Upper lobe of right lung (tissue), 1 donor: ENCODE results near the gene YIPF7. TPM values are rescaled to one million over a fixed set of nuclear protein-coding genes. Genes with fewer than 3 reads are reported as not detected.

ENCODE experiments used
- ATAC-seq: fragments of 200-7000 bp; cut with Tn5 transposase; one replicate; pipeline ENCODE4 v1.9.1; 2020; ENCODE audit warnings: mild to moderate bottlenecking, moderate library complexity
- DNase-seq: peaks from one replicate; pipeline ENCODE4 v3.0.0-alpha.2; 2020
- H3K27ac ChIP-seq: fragments of 200-600 bp; one replicate; pipeline ENCODE4 v1.8.0; 2022
- H3K27me3 ChIP-seq: fragments of 200-600 bp; one replicate; pipeline ENCODE4 v1.8.0; 2022; ENCODE audit warnings: mild to moderate bottlenecking
- H3K36me3 ChIP-seq: fragments of 200-600 bp; one replicate; pipeline ENCODE4 v1.8.0; 2022
- H3K4me1 ChIP-seq: fragments of 200-600 bp; one replicate; pipeline ENCODE4 v1.8.0; 2022
- H3K4me3 ChIP-seq: fragments of 200-600 bp; one replicate; pipeline ENCODE4 v1.8.0; 2022; ENCODE audit warnings: mild to moderate bottlenecking
- H3K9me3 ChIP-seq: fragments of 200-600 bp; one replicate; pipeline ENCODE4 v1.8.0; 2022
- CTCF ChIP-seq: fragments of 200-600 bp; IDR thresholded peaks from one replicate; pipeline ENCODE4 v1.8.0; 2022; ENCODE audit warnings: antibody characterized with exemption
- intact Hi-C: fragments of 100-400 bp; cut with DNase I; formaldehyde crosslinking; loops from one replicate; pipeline ENCODE4 v1.11.0; 2022
- total RNA-seq: library from RNA; stranded (reverse); fragmentation: NEBNext Ultra II Directional; extraction: Animal tissue kit (Norgen Biotek cat#: 25700); gene quantifications from one replicate; pipeline ENCODE4 v1.2.1, GENCODE V29; 2021
- donor health status: DM: no; HTN: yes; CAD: no; lungs with severe emphysema.

The YIPF7 gene
- total RNA-seq, 1 donor from 2014 or later, result not detected

GRCh38 chr4:44678094-44679041 is 26.9 kb upstream of the YIPF7 start, which contains the start of gene GUF1:
GUF1 (plus strand) TSS chr4:44678420; CDS start chr4:44678623, 203 bp downstream.
- intact Hi-C loops, result no loop called here
- ATAC-seq (peak; percentile 98), DNase-seq (peak; percentile 96)
- H3K27me3 ChIP-seq, result no peaks in the 10 kb centered on the region
- peak within 1 kb of the TSS; percentile 82 for H3K4me3 ChIP-seq
- no peak for TF ChIP-seq CTCF
- H3K36me3 ChIP-seq, result peaks cover 13% of the 10 kb centered on the region
- H3K27ac ChIP-seq, result peak within 1 kb of the TSS; percentile 91
- no peaks in the 10 kb centered on the region for H3K9me3 ChIP-seq
- peaks cover 17% of the 10 kb centered on the region for H3K4me1 ChIP-seq

- peaks cover 15% of the 10 kb centered on the region for H3K4me1 ChIP-seq
- intact Hi-C loops, result no loop called here
- no peak overlapping the region for H3K27ac ChIP-seq
Measured at GRCh38 chr4:44675366-44675765, 23.9 kb upstream of the YIPF7 start.

GRCh38 chr4:44674471-44674870 is 23.0 kb upstream of the YIPF7 start:
- intact Hi-C loops, result no loop called here

More at GRCh38 chr4:44675366-44675765, 23.9 kb upstream of the YIPF7 start:
- Histone ChIP-seq H3K27me3 (no peaks in the 10 kb centered on the region), H3K9me3 (no peaks in the 10 kb centered on the region), H3K4me3 (no peak overlapping the region), H3K36me3 (no peaks in the 10 kb centered on the region)
- no peak for DNase-seq
- no peak for TF ChIP-seq CTCF
- ATAC-seq, result no peak

GRCh38 chr4:44671636-44672035 is 20.2 kb upstream of the YIPF7 start:
- no peak for TF ChIP-seq CTCF
- H3K9me3 ChIP-seq, result no peaks in the 10 kb centered on the region
- H3K4me1 ChIP-seq, result no peaks in the 10 kb centered on the region
- DNase-seq, result no peak
- H3K27me3 ChIP-seq, result no peaks in the 10 kb centered on the region
- intact Hi-C loops, result no loop called here
- H3K36me3 ChIP-seq, result no peaks in the 10 kb centered on the region
- no peak overlapping the region for H3K27ac ChIP-seq
- ATAC-seq, result no peak
- no peak overlapping the region for H3K4me3 ChIP-seq

More at GRCh38 chr4:44674471-44674870, 23.0 kb upstream of the YIPF7 start:
- ATAC-seq (no peak), DNase-seq (no peak)
- Histone ChIP-seq H3K4me3 (no peak overlapping the region), H3K27ac (no peak overlapping the region), H3K27me3 (no peaks in the 10 kb centered on the region), H3K36me3 (no peaks in the 10 kb centered on the region), H3K9me3 (no peaks in the 10 kb centered on the region), H3K4me1 (peaks cover 6% of the 10 kb centered on the region)
- no peak for TF ChIP-seq CTCF

GRCh38 chr4:44670506-44671199 is 19.2 kb upstream of the YIPF7 start:
- intact Hi-C loops, result no loop called here
- no peaks in the 10 kb centered on the region for H3K9me3 ChIP-seq
- H3K27ac ChIP-seq, result no peak overlapping the region
- ATAC-seq (no peak), DNase-seq (no peak)
- H3K36me3 ChIP-seq, result no peaks in the 10 kb centered on the region
- no peaks in the 10 kb centered on the region for H3K27me3 ChIP-seq
- H3K4me3 ChIP-seq, result no peak overlapping the region
- TF ChIP-seq CTCF, result no peak
- H3K4me1 ChIP-seq, result no peaks in the 10 kb centered on the region
